GM19324 (cell line): ENCODE data around the gene TCEA3.

Source experiments
- ATAC-seq: cut with Tn5 transposase; IDR thresholded peaks from one replicate; pipeline ENCODE4 v1.9.1; 2021; ENCODE audit warnings: mild to moderate bottlenecking, moderate library complexity; ENCODE audit not compliant: unreplicated experiment, low FRiP score

The TCEA3 gene

GRCh38 chr1:23424293-23425192 is at the start of gene TCEA3:
TCEA3 (minus strand) TSS chr1:23424748; CDS start chr1:23424633, 115 bp downstream.
- ATAC-seq = no peak

- ATAC-seq = no peak
Measured at GRCh38 chr1:23473037-23473800, 48.7 kb upstream of the TCEA3 start.

DNA sequence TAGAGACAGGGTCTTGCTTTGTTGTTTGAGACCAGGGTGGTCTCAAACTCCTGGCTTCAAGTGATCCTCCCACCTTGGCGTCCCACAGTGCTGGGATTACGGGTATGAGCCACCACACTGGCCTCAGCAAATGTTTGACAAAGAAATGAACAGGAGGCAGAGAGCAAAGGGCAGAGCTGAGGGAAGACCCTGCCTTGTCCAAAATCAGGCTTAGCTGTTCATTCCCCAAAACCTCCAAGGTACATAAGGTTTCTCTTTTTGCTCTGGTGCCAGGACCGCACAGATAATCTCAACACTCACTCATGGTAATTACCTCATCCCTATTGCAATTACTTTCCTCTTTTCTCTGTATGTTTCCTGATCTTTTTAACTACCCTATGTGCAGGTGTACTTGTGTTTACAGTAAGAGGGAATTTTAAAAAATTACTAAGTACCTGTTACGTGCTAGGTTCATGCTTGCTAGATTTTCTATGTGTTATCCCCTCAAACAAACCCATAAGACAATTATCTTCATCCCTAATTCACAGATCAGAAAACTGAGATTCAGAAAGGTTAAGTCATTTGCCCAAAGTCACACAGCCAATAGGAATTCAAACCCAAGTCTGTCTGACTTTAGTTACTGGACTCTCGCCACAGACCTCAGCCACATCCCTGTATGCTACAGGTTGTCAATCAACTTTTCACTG is 47.9 kb upstream of the TCEA3 start:
- ATAC-seq = no peak

- no peak for ATAC-seq
Measured at GRCh38 chr1:23471473-23472075, 47.0 kb upstream of the TCEA3 start.

- ATAC-seq = no peak
Measured at GRCh38 chr1:23470282-23471070, 45.9 kb upstream of the TCEA3 start.

- no peak for ATAC-seq
Measured at GRCh38 chr1:23469372-23469982, 44.9 kb upstream of the TCEA3 start.

- ATAC-seq = no peak
Measured at GRCh38 chr1:23466423-23466989, 42.0 kb upstream of the TCEA3 start.

- ATAC-seq = no peak
Measured at GRCh38 chr1:23463286-23463685, 38.7 kb upstream of the TCEA3 start.

DNA sequence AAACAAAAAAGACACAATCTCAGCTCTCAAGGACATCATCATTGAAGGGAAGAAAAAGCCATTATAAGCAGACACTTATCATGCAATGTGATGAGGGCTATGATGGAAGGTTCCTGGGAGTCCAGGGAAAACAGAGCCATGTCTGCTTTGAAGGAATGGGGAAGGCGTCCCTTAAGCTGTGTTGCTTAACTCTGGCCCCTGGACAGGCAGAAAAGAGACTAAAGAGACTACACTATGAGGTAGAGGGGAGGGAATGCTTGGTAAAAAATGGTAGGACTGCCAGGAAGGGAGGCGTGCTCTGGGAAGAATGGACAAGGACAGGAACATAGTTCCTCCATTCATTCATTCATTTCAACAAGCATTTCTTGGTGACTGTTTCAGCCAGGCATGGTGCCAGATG is 38.2 kb upstream of the TCEA3 start:
- ATAC-seq = no peak

DNA sequence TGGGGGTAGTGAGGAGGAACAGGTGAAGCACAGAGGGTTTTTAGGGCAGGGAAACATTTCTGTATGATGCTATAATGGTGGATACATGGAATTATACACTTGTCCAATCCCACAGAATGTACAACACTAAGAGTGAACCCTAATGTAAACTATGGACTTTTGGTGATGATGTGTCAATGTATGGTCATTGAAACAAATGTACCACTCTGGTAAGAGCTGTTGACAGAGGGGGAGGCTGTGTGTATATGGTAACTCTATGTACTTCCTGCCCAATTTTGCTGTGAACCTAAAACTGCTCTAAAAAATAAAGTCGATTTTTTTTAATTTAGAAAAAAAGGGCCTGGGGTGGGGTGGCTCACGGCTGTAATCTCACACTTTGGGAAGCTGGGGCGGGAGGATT is 36.5 kb upstream of the TCEA3 start:
- no peak for ATAC-seq

- no peak for ATAC-seq
Measured at GRCh38 chr1:23460519-23460918, 36.0 kb upstream of the TCEA3 start.

GRCh38 chr1:23459338-23459757 is 34.8 kb upstream of the TCEA3 start:
- no peak for ATAC-seq

GRCh38 chr1:23456226-23456625 is 31.7 kb upstream of the TCEA3 start:
- ATAC-seq = no peak

GRCh38 chr1:23453455-23454000 is 29.0 kb upstream of the TCEA3 start:
- ATAC-seq = no peak

DNA sequence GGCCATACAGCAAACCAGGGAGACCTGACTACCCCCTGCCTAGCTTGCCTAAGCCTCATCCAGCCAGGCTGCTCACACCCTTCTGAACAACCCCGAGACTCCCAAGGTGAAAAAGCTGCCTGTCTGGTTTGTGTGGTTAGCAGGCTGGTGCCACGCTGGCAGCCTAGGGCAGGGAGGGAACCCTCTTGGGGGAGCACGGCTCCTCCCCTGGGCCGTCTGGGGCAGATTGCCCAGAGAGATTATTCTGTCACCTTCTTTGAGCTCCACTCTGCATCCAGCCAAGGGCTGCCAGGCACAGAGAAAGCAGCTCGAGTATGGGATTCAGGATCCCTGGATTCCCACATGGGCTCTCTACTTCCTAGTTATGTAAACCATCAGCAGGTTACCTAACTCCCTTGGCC is 27.5 kb upstream of the TCEA3 start:
- no peak for ATAC-seq

GRCh38 chr1:23451441-23451840 is 26.9 kb upstream of the TCEA3 start:
- no peak for ATAC-seq

GRCh38 chr1:23450894-23451293 is 26.3 kb upstream of the TCEA3 start:
- ATAC-seq = no peak

GRCh38 chr1:23449958-23450357 is 25.4 kb upstream of the TCEA3 start:
- ATAC-seq = no peak

DNA sequence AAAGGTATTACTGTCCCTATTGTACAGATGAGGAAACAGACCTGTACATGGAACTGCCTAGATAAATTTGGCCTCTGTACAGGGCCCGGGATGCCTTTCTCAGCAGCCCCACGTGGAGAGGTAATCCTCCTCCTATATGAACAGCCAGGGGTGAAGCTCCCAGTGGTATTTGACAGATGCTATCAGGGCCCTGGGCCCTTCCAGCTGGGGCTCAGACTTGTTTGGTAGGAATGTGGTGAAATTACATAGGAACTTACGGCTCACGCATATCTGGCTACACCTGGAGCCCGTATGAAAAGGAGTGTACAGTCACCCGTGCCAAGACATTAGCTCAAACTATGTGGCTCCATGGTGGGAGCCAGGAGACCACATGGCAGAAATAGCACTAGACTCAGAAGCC is 24.8 kb upstream of the TCEA3 start:
- no peak for ATAC-seq
